Measurements from ENCODE around the gene LSM3. TPM values are rescaled to one million over a fixed set of nuclear protein-coding genes. Genes with fewer than 3 reads are reported as not detected.
A peak's percentile ranks its signal among the peaks of the same experiment; 100 is the strongest.

The LSM3 gene
- total and polyA plus RNA-seq, 9 of the 15 experiments (the other 6 are each of a cell fraction or from before 2014, with no cell fraction given) = 33.8 to 203 (median 61.2) TPM

GRCh38 chr3:14209581-14210289 lies 31.1 kb downstream of the LSM3 start:
- no peak overlapping the region for H3K27ac ChIP-seq (ENCODE audit: extremely low read depth, low read depth, low read length)
- POLR2A ChIA-PET = interaction anchor here (0.8 to 5.4 kb wide), 7 partner anchors 8 to 43 kb away, joined by 3 to 22 read pairs (median 5); no protein-coding TSS in a partner anchor
- WGBS (ENCODE audit: insufficient coverage, low coverage, missing lambda C conversion rate) = 51% methylated on average over 14 of the region's 14 CpGs
- no peak for DNase-seq (ENCODE audit: extremely low read depth in 1 of 4, low spot score in 3 of 4)
- no peaks in the 10 kb centered on the region for H3K9me1 ChIP-seq (ENCODE audit: control insufficient read depth, insufficient read depth, low read length)
- peaks cover 34 to 68% of the 10 kb centered on the region in 2 experiments for H3K4me1 ChIP-seq (replicated peaks in 1 of 2; ENCODE audit: control insufficient read depth in 2 of 2, insufficient read depth in 2 of 2, low read length in 2 of 2)
- FAIRE-seq = no peak
- H2AFZ ChIP-seq (ENCODE audit: low read depth, low read length) = peak overlapping the region; percentile 83
- H3K4me3 ChIP-seq = no peak overlapping the region
- no peaks in the 10 kb centered on the region for H4K20me1 ChIP-seq (replicated peaks; ENCODE audit: control insufficient read depth, insufficient read depth, low read length)
- peak overlapping the region in 1 of 2 experiments; percentile 82; a peak in 2 of 4 replicates for H3K9ac ChIP-seq (ENCODE audit: insufficient read depth in 1 of 2, low read depth in 2 of 2, low read length in 2 of 2)
- in situ Hi-C loops (cut with MboI) = no loop called here
- H3K4me2 ChIP-seq (ENCODE audit: insufficient read depth, low read length) = peak overlapping the region; percentile 23; the same call in 1 of the 2 replicates
- H3K9me3 ChIP-seq (replicated peaks; ENCODE audit: control insufficient read depth, insufficient read depth, low read depth, low read length) = no peaks in the 10 kb centered on the region
- H3K36me3 ChIP-seq (ENCODE audit: control insufficient read depth, insufficient read depth, low read length) = no peaks in the 10 kb centered on the region
- H3K27me3 ChIP-seq (ENCODE audit: control insufficient read depth in 2 of 2, insufficient read depth in 2 of 2, low read length in 2 of 2) = no peaks in the 10 kb centered on the region
- no TSS peak for BruUV-seq (replicated peaks)
- CTCF ChIA-PET (ENCODE audit: low intra/inter-chr PET ratio) = no interaction called here
- TF ChIP-seq ZNF740 (CRISPR knock-in tag; IDR thresholded peaks at IDR 0.05) = 0 out of 2 replicates have a peak, but pooled peaks have one; percentile 24
- TF ChIP-seq ZNF740 (tag; IDR thresholded peaks at IDR 0.05) = no peak
- TF ChIP-seq SRSF1 (IDR thresholded peaks at IDR 0.05; ENCODE audit: low read depth, low read length) = no peak
- 0 out of 2 replicates have a peak, but pooled peaks have one; percentile 25 for TF ChIP-seq ETV5 (CRISPR knock-in tag; IDR thresholded peaks at IDR 0.05; ENCODE audit: low read depth)
- TF ChIP-seq ZBTB9 (CRISPR knock-in tag; IDR thresholded peaks at IDR 0.05) = no peak
- peak; percentile 83; the same call in 1 of the 2 replicates for TF ChIP-seq MYNN (IDR thresholded peaks at IDR 0.05)
- peak; percentile 69; the same call in 1 of the 2 replicates for TF ChIP-seq MYNN (CRISPR knock-in tag; IDR thresholded peaks at IDR 0.05)
- ATAC-seq = peak; percentile 32
- no peaks in the 10 kb centered on the region for H3K79me2 ChIP-seq (ENCODE audit: control insufficient read depth, insufficient read depth, low read length)
- intact Hi-C loops (cut with micrococcal nuclease) = loop anchor here (10.0 kb wide), 2 partner anchors 225 to 445 kb away; partner anchors contain the start of gene CCDC174

Data from K562 (cell line).